Uterine smooth muscle cell (primary cell): ENCODE results near the gene PKDREJ. TPM values are rescaled to one million over a fixed set of nuclear protein-coding genes. Genes with fewer than 3 reads are reported as not detected.

ENCODE experiments used
- total RNA-seq: library from RNA; depleted of rRNA; stranded (reverse); fragments of >200 nt; gene quantifications from 2 replicates; pipeline ENCODE4 v1.2.3, GENCODE V29; 2014

The PKDREJ gene, protein sequence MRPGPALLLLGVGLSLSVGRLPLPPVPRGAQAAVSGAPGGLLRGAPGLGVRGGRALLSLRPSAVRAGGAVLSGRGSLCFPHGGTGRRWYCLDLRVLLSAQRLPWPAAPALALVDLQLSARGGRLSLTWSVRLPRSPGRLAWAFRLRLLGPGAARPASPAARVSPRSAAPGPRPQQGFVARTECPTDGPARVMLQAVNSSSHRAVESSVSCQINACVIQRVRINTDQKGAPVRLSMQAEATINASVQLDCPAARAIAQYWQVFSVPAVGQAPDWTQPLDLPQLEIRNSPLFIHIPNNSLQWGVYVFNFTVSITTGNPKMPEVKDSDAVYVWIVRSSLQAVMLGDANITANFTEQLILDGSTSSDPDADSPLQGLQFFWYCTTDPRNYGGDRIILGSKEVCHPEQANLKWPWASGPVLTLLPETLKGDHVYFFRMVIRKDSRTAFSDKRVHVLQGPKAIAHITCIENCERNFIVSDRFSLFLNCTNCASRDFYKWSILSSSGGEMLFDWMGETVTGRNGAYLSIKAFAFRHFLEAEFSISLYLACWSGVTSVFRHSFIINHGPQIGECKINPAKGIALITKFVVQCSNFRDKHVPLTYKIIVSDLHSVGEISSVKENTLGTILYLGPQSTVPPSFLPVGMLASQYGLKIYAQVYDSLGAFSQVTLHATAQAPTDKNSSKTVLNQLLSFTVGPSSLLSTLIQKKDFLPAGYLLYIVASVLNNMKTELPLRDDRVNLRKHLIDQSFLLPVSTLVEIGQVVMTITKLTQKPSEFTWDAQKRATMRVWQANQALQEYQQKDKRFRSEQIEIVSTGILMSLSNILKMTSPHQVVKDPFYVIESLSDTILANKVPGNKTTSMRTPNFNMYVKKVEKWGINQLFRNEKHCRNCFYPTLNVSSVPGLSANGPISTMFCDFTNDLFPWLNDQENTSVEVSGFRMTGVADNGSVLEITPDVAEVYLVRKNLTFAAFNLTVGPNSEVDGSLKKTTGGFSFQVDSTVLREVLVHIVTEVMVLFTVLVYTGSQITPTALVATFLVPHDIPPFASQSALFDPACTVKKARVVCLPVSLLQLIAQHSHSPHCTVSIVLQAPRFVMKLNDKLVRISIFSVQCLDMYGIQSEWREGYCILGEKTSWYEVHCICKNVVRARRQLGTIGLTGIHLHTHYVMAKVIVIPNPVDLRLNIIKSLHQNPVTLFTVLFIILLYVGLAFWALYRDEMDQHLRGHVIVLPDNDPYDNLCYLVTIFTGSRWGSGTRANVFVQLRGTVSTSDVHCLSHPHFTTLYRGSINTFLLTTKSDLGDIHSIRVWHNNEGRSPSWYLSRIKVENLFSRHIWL (N-terminal part only)
- not detected in 2 replicates for total RNA-seq

DNA sequence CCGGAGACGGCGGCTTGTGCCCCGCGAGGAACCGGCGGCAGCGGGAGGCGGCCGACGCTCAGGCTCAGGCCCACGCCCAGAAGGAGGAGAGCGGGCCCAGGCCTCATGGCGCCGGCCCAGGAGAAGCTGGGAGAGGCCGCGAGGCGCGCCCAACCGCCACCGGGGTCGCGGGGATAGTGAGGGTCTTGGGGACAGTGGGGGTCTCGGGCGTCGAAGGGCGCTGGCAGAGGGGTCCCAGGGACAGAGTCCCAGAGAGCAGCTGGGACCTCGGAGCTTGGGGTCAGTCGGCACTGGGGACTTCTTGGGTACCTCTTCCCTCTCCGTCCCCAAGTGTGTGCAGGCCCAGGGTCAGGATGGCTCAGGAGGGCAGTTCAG, at the start of gene PKDREJ:
TSS of gene PKDREJ (minus strand) at position 128 of the 375 bp plus-strand sequence. CDS start at position 107, 21 bp downstream.

DNA sequence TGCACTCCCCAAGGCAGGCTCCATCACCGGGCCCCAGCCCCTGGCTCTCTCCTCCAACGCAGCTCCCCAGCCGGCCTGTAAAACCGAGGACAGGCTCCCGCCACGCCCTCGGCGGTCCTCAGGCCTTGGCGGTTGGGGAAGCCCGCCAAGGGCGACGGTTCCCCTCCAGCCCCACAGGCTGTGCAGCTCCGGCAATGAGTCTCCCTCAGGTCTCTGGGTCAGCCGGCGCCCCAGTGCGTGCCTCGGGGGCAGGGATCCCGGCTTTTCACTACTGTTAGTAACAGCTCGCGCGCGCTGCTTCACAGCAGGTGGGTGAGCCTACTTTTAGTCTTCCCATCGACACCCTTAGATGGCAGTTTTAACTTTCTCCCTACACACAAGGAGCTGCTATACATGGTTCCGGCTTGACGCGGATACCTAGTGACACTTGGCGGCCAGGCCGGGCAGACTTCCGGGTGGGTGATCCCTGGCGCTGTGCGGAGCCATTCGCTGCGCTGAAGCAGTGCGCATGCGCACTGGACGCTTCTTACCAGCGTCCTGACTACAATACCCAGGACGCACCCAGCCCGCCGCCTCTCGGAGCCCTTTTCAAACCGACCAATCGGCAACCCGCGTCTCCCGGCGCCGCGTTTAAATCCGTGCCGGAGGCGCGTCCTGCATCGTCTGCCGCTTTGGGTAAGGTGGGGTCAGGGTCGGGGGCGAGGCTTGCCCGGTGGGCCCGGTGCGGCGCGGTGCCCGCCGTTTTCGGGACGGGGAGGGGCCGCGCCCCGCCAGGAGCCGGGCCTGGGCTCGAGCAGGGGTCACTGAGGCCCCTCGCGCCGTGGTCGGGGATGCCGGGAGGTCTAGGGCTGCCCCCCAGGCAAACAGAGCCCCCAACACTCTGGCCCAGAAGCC, 33.4 kb upstream of the PKDREJ start, which contains the start of gene GTSE1:
TSS of gene GTSE1 (plus strand) at position 614 of the 894 bp plus-strand sequence. CDS start 531 bp downstream, outside the sequence.

DNA sequence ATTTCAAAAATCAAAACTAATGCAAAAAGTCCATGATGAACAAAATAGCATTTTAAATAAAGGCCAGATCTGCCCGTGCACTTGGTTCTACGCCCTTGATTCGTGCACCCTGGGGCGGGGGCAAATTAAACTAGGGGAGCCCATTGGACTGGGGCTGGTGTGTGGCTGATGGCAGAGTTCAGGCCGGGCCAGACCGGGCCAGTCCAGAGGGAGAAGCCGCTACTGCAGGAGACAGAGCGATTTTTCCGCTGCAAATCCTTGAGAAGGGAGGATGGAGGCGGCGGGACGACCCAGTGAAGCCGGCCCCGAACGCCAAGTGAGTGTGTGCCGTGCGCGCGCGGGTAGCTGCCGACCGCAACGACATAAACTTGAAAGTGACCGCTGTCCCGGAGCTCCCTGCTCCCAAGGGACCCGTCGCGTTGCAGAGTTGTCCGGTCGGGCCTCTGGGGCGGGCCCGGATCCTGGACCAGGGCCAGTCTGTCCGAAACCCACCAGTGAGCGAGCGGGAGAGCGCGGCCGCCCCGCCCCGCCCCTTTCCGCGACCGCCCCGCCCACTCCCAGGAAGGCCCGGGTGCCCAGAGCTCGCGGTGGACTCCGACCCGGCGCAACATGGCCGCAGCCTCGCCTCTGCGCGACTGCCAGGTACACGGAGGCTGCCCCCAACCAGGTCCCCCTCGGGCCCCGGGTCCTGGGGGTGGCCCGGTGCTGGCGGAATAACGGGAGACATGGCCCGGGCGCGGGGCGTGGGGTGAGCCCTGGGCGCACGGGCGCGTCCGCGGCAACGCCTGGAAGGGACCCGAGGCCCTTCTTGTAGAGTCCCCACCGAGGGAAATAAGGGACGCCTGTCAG, 4.5 kb upstream of the PKDREJ start, which contains the start of gene TTC38:
TSS of gene TTC38 (plus strand) at position 578 of the 849 bp plus-strand sequence. CDS start at position 610, 32 bp downstream.

DNA sequence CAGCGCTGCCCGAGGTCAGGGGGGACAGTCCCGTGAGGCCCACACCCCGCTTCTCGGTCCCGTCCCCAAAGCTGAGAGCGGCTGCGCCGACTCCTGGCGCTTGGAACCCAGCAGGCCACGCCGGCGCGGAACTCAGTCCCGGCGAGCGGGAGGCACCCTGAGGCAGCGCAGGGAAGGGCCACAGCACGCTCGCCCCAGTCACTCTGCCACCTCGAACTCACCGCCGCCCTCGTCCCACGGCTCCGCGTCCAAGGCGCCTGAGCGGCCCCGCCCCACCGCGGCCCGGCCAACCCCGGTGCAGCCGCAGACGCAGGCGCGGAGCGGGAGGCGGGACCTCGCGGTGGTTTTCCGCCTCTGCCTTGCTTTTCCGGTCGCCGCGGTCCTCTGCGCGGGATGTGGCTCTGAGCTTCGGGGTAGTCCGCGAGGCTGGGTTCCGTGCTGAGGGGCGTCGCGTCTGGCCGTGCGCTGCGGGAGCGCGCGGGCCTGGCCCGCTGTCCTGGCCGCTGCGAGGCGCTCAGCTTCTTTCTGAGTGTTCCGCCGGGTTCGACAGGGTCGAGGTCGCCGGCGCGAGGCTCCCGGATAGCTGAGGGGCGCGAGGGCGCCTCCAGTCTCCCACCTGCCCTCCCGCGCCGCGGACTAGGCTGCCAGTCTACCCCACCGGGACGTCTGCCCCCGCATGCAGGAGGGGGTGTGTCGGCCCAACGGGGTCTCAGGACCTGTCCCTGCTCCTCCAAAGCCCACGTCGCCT, 12.9 kb downstream of the PKDREJ start, which contains the start of gene CDPF1:
TSS of gene CDPF1 (minus strand) at position 259 of the 748 bp plus-strand sequence. CDS start 2,009 bp downstream, outside the sequence.

Other genes starting within 250 kb of the PKDREJ start
- 10.8 and 14.2 TPM in 2 replicates for gene PPARA, start 112.8 kb downstream of the PKDREJ start, total RNA-seq
- 7.4 and 11.7 TPM in 2 replicates for gene CDPF1, start 13.1 kb downstream of the PKDREJ start, total RNA-seq
- gene TTC38, start 4.7 kb upstream of the PKDREJ start, total RNA-seq: 27.4 and 30.0 TPM in 2 replicates
- 4.2 and 16.8 TPM in 2 replicates for gene GTSE1, start 33.5 kb upstream of the PKDREJ start, total RNA-seq
- 30.4 and 44.4 TPM in 2 replicates for gene TRMU, start 72.4 kb upstream of the PKDREJ start, total RNA-seq